ENCODE results near the gene OTOP2.
"Not testable (repeated sequence)": the region's sequence is repeated elsewhere in the genome, so short reads cannot be mapped to it uniquely, and the experiment has no call there.

The OTOP2 gene

DNA sequence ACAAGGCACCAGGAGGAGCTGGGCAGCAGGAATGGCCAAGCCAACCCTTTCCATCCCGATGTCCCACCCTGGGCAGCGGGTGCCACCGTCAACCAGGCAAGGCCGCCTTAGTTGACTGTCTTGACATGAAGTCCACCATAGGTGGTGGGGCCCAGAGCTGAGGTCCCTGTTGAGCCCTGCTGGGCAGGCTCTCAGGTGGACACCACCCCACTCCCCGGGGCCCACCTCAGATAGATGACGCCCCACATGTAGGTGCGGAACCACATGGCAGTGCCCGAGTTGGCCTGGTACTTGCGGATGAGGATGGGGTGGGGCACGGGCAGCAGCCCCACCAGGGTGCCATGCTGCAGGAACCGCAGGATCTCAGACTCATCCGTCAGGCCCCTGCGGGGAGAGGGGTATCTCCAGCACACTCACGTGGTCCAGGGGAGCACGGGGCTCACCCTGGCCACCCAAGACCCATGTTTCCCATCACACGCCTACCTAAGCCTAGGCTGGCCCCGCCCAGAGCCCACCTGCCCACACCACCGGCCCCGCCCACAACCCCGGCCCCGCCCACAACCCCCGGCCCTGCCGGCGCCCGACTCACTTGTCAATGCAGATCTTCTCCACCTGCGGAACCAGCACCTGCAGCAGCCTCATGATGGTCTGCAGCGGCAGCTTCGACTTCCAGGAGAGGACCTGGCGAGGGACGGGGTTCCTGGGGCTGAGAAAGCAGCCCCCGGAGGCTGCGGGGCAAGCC, 27.8 kb downstream of the OTOP2 start:
- DNase-seq (ENCODE audit: low read depth in 2 of 2) = no peak

- DNase-seq (ENCODE audit: low read depth in 2 of 2) = no peak
Observed at GRCh38 chr17:74952431-74953133, 28.5 kb downstream of the OTOP2 start.

- no peak for DNase-seq (ENCODE audit: low read depth in 2 of 2)
Observed at GRCh38 chr17:74953134-74953687, 29.1 kb downstream of the OTOP2 start.

DNA sequence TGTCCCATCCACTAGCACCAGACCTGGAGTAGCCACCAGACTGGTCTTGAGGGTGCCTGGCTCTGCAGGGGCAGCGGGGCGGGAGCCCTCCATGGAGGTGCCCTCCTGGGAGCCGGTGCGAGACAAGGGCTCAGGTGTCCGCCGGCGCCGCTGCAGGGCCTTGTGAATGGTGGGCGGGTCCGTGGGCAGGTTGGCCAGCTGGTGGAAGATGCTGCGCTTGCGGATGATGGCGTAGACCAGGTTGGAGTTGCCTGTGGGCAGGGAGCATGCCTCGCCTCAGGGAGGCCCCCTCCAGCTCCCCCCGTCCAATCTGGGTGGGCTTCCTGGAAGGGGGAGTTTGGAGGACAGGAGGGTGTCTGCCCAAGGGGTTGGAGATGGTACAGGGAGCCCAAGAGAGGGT, 30.0 kb downstream of the OTOP2 start:
- no peak for DNase-seq (ENCODE audit: low read depth in 2 of 2)

GRCh38 chr17:74954665-74955421, 30.8 kb downstream of the OTOP2 start:
- DNase-seq (ENCODE audit: low read depth in 2 of 2) = no peak

DNA sequence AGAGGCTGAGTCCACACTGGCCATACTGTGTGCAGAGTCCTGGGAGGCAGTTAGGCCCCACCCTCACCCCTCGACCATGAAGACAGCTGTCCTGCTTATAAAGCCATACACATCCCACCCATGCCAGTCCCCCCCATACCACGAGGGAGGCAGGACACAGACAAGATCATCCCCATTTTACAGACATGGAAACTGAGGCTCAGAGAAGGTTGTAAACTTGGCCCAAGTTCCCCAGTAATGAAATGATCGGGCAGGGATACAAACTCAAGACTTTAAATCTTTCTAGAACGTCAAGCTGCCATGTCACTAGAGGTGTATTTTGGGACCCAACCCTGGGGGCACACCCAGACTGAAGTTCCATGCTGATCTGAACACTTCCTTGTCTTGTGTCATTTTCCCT, 32.0 kb downstream of the OTOP2 start:
- DNase-seq (ENCODE audit: low read depth in 2 of 2) = no peak

DNA sequence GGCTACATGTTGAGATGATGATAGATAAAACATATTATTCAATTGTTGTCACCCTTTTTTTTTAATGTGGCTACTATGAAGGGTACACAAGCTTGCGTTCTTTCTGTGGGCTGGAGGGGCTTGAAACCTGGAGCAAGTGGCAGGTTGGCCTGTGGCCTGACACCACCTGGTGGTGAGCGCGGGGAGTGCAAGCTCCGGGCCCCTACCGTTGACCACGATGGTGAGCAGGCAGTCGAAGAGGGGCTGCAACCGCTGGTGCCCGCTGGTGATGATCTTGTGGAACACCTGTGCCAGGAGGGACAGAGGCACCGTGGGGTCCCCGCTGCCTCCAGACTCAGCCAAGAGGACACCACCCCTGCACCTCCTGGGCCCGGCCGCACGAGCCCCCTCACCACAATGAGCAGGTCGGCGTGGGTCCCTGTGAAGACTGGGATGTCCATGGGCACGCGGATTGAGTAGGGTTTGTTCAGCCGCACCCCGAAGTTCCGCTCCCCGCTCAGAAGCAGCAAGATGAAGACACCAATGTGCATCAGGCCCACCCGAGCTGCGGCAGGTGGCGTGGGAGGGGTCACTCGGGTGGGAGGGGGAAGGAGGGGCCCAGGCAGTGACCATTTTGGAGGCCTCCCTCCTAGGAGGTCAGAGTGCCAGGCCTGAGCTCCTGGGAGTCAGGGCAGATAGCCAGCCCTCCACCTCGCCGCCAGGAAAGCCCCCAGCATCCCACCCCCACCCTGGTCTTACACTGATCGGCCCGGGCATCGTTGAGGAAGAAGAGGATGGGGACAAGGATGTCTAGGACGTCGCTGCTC, 34.1 kb downstream of the OTOP2 start:
- DNase-seq (ENCODE audit: low read depth in 2 of 2) = peak; percentile 54 to 76

GRCh38 chr17:74959826-74960515, 35.9 kb downstream of the OTOP2 start:
- no peak for DNase-seq (ENCODE audit: low read depth in 2 of 2)

DNA sequence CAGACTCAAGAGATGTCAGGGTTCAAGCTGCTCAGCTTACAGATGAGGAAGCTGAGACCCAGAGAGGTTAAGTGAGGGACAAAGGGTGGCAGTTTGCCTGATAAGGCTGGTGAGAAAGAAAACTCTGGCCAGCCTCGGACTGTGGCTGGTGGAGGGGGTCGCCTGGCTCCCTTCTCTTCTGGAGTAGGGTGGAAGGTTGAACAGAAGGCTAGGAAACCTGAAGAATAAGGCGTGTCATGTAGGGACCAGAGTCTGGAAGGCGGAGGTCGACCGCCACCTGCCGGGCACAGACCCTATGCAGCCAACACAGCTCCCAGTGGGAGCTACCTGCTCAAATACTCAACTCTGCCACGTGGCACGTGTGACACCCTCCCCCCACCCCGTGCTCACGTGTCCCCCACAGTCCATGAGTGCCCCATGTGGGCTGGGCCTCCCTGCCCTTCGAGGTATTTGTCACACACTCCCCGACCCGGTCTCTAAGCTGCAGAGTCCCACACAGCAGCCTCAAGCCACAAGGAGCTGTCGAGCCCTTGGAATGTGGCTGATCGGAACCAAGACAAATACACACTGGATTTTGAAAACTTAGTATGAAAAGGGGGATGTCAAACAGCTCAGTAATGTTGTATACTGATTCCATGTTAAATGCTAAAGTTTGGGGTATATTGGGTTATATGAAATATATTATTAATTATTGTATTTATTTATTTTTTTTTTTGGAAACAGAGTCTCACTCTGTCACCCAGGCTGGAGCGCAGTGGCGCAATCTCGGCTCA, 36.7 kb downstream of the OTOP2 start:
- DNase-seq (ENCODE audit: low read depth in 2 of 2) = peak in 1 of 2 donors; percentile 36

DNA sequence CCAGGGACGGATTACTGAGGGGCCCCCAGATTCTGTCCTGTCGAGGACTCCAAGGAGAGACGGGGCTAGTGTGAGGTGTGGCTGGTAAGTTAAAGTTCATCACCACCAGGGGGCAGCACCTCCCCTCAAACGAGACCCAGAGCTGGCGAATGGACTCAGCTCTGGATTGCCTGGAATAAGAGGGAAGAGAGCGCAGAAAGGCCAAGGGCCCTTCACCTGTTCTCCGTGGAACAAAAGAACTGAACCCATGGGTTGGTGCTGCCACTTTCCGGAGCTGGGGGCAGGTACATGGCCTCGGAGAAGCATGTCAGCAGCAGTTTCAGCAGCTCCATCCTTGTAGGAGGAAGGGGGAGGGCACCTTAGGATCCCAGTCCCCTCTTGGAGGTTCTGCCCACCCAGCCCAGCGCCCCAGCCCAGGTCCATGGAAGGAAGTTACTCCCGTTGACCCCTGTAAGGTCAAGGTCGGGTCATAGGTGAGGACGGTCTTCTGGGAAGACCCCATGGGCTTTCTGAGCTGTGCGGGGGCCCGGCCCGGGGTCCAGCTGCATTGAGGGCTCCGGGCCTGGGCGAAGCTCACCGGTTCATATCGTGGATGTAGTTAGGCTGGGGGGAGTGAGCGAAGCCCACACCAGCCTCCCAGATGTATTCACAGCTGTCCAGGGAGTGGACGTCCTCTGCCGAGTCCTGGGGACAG, 37.7 kb downstream of the OTOP2 start:
- DNase-seq (ENCODE audit: low read depth in 2 of 2) = peak; percentile 58 to 81

GRCh38 chr17:74962622-74963394, 38.7 kb downstream of the OTOP2 start:
- no peak for DNase-seq (ENCODE audit: low read depth in 2 of 2)

GRCh38 chr17:74963656-74964055, 39.6 kb downstream of the OTOP2 start:
- no peak for DNase-seq (ENCODE audit: low read depth in 2 of 2)

- no peak for DNase-seq (ENCODE audit: low read depth in 2 of 2)
Observed at GRCh38 chr17:74964246-74964761, 40.2 kb downstream of the OTOP2 start.

GRCh38 chr17:74964988-74965622, 41.0 kb downstream of the OTOP2 start:
- no peak for DNase-seq (ENCODE audit: low read depth in 2 of 2)

GRCh38 chr17:74968361-74968780, 44.3 kb downstream of the OTOP2 start:
- no peak for DNase-seq (ENCODE audit: low read depth in 2 of 2)

DNA sequence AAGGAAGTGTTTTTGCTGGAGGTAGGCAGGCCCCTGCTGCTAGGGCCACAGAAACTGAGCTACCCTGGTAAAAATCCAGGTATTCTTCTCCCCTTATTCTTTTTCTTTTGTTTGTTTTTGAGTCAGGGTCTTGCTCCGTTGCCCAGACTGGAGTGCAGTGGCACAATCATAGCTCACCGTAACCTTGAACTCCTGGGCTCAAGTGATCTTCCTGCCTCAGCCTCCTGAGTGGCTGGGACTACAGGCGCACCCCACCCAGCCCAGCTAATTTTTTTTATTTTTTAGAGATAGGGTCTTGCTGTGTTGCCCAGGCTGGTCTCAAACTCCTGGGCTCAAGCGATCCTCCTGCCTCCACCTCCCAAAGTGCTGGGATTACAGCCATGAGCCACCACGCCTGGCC, 45.4 kb downstream of the OTOP2 start:
- not testable (repeated sequence) for DNase-seq (ENCODE audit: low read depth in 2 of 2)

- DNase-seq (ENCODE audit: low read depth in 2 of 2) = no peak
Observed at GRCh38 chr17:74970395-74970794, 46.3 kb downstream of the OTOP2 start.

Measured in stimulated activated CD4-positive, alpha-beta T cell treated with anti-CD3 and anti-CD28 coated beads, Interleukin-15, amount 100 ng/mL, for 48 hours (primary cell).